Heart right ventricle (tissue), 16 donors: Measurements from ENCODE around the gene OVAAL. TPM values are rescaled to one million over a fixed set of nuclear protein-coding genes. Genes with fewer than 3 reads are reported as not detected.

Experiments
- ATAC-seq, 8 donors: fragments of 200-7000 bp; cut with Tn5 transposase; one replicate each; pipeline ENCODE4 v1.9.1; 2020; ENCODE audit warnings: mild to moderate bottlenecking in 8 of 8, moderate library complexity in 8 of 8, moderate number of reproducible peaks in 1 of 8
- DNase-seq, 2 donors: peaks; one replicate each; pipeline ENCODE4 v3.0.0-alpha.2; 2020
- H3K27ac ChIP-seq, 10 donors: fragments of 200-600 bp; sonication (generic) in 2 of 10; one replicate each; pipeline versions ENCODE4 v1.5.0 to v1.8.0; 2020 to 2022; ENCODE audit warnings: mild to moderate bottlenecking in 3 of 10
- H3K27me3 ChIP-seq, 7 donors: fragments of 200-600 bp; one replicate each; pipeline ENCODE4 v1.8.0; 2021 to 2022; ENCODE audit warnings: mild to moderate bottlenecking in 2 of 7
- H3K36me3 ChIP-seq, 9 donors: fragments of 200-600 bp; sonication (generic) in 1 of 9; one replicate each; pipeline versions ENCODE4 v1.5.0 to v1.8.0; 2020 to 2022; ENCODE audit warnings: mild to moderate bottlenecking in 2 of 9
- H3K4me1 ChIP-seq, 9 donors: fragments of 200-600 bp; sonication (generic) in 1 of 9; one replicate each; pipeline versions ENCODE4 v1.5.0 to v1.8.0; 2020 to 2022; ENCODE audit warnings: mild to moderate bottlenecking in 4 of 9
- H3K4me3 ChIP-seq, 10 donors: fragments of 200-600 bp; sonication (generic) in 2 of 10; one replicate each; pipeline versions ENCODE4 v1.5.0 to v1.8.0; 2020 to 2022; ENCODE audit warnings: mild to moderate bottlenecking in 7 of 10, moderate library complexity in 2 of 10
- H3K9me3 ChIP-seq, 11 donors: fragments of 200-600 bp in 10 of 11; sonication (generic) in 2 of 11; one replicate each; pipeline versions ENCODE4 v1.5.0 to v1.8.0; 2013 to 2022; ENCODE audit warnings: mild to moderate bottlenecking in 2 of 11, control low read depth in 1 of 11, moderate library complexity in 1 of 11
- CTCF ChIP-seq, 9 donors: fragments of 200-600 bp; sonication (generic) in 2 of 9; IDR thresholded peaks; one replicate each; pipeline versions ENCODE4 v1.5.0 to v1.8.0; 2021 to 2022; ENCODE audit warnings: antibody characterized with exemption in 9 of 9, mild to moderate bottlenecking in 5 of 9, moderate library complexity in 1 of 9
- WGBS, 2 donors: extraction: QIAGEN DNeasy Blood & Tissue Kit; methylation state at CpG; one replicate each; pipeline ENCODE4 v1.1.7; 2013; ENCODE audit warnings: inconsistent platforms in 1 of 2; 5-methylcytosine and 5-hydroxymethylcytosine counted together
- intact Hi-C, 10 donors: fragments of 100-400 bp; cut with DNase I; formaldehyde crosslinking; loops; one replicate each; pipeline versions ENCODE4 v1.11.1 to v1.14.2; 2022
- polyA plus RNA-seq, 2 donors: library from polyadenylated mRNA; stranded (reverse); fragments of 200-250 nt; gene quantifications; one replicate each; pipeline ENCODE4 v1.2.3, GENCODE V29; 2013
- total RNA-seq, 10 donors: library from RNA; stranded (reverse); fragmentation: NEBNext Ultra II Directional in 3 of 10; extraction: Animal tissue kit (Norgen Biotek cat#: 25700) in 3 of 10; gene quantifications; one replicate each; pipeline versions ENCODE4 v1.2.1 to v1.2.4, GENCODE V29; 2021 to 2023
- donor health status: Arrhythmogenic right ventricular cardiomyopathy.
- donor health status: ischemic (EF 13 %, LVEDD 7.1; RV severe dilation, severe dysfunction).
- donor health status: healthy with polysubstance abuse.
- donor health status: DM: no; HTN: yes; CAD: no.
- donor health status: DM: no; HTN: no; CAD: no.
- donor health status: ischemic (EF 25% LVEDD 6.9; RV normal size, moderate dysfunction).
- donor health status: ischemic (EF 25% LVEDD 5.7; RV mildly dilated, moderate dysfunction).
- donor health status: healthy.
- donor health status: DM: yes; HTN: yes; CAD: no.
- donor health status: Ischemic cardiomyopathy.
- donor health status: ischemic (EF 35%, LVEDD 5.7; RV mildly dilated, moderate dysfunction).
- donor health status: nonischemic (EF 11% LVEDD 7.7; RV severe dilation, severe dysfunction).
- donor health status: DM: yes; HTN: yes; CAD: no.
- donor health status: PGD.
- donor health status: ischemic (EF 29% LVEDD 5.4; RV normal size, mild dysfunction).
- donor health status: nonischemic (EF 23%, LVEDD 6.1; RV moderate dilation, normal function).

OVAAL gene
- total and polyA plus RNA-seq, 12 donors = 0.27 to 7.3 (median 2.7) TPM

- peaks cover 0 to 13% (median 0%) of the 10 kb centered on the region in 9 donors for H3K4me1 ChIP-seq
- H3K9me3 ChIP-seq = no peaks in the 10 kb centered on the region
- H3K27me3 ChIP-seq = no peaks in the 10 kb centered on the region
- DNase-seq (no peak), ATAC-seq (no peak)
- 80 to 84% methylated on average over 6 of the region's 6 CpGs for WGBS, 2 donors
- no peak overlapping the region for H3K27ac ChIP-seq
- H3K36me3 ChIP-seq = no peaks in the 10 kb centered on the region
- no peak for TF ChIP-seq CTCF (IDR thresholded peaks at IDR 0.05)
- intact Hi-C loops = no loop called here
- no peak overlapping the region for H3K4me3 ChIP-seq
These were observed 36.0 kb downstream of the OVAAL start for GRCh38 chr1:180594723-180595122.

GRCh38 chr1:180595966-180596365 lies 37.2 kb downstream of the OVAAL start:
- intact Hi-C loops = no loop called here
- TF ChIP-seq CTCF (IDR thresholded peaks at IDR 0.05) = no peak
- DNase-seq (no peak), ATAC-seq (no peak)
- Histone ChIP-seq H3K4me1 (peaks cover 0 to 13% (median under 1%) of the 10 kb centered on the region in 9 donors), H3K27ac (no peak overlapping the region), H3K4me3 (no peak overlapping the region), H3K27me3 (no peaks in the 10 kb centered on the region), H3K36me3 (no peaks in the 10 kb centered on the region), H3K9me3 (no peaks in the 10 kb centered on the region)
- WGBS, 2 donors = 71 to 86% methylated on average over 2 of the region's 2 CpGs

DNA sequence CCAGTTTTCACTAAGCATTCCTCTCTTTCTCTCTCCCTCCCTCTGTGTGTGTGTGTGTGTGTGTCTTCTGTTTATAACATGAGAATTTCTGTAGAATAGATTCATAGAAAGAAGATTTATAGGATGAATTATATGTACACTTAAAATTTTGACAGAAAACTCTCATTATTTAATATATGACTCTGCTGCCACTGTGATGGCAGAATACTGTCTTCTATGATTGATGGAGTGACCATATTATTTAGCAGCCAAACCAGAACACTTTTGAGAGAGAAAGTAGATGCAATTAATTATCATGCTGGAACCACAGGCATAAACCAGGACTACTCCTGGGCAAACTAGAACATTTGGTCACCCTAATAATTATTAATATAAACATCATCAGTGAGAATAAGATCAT lies 38.8 kb downstream of the OVAAL start:
- no peaks in the 10 kb centered on the region for H3K9me3 ChIP-seq
- no peaks in the 10 kb centered on the region for H3K27me3 ChIP-seq
- no peak overlapping the region for H3K27ac ChIP-seq
- H3K4me3 ChIP-seq = no peak overlapping the region
- H3K4me1 ChIP-seq = peaks cover 0 to 28% (median 5%) of the 10 kb centered on the region in 9 donors
- TF ChIP-seq CTCF (IDR thresholded peaks at IDR 0.05) = no peak
- ATAC-seq = no peak
- intact Hi-C loops = no loop called here
- no peaks in the 10 kb centered on the region for H3K36me3 ChIP-seq
- no peak for DNase-seq

GRCh38 chr1:180598333-180598974 lies 39.7 kb downstream of the OVAAL start:
- no peak for ATAC-seq
- TF ChIP-seq CTCF (IDR thresholded peaks at IDR 0.05) = no peak
- Histone ChIP-seq H3K27ac (no peak overlapping the region), H3K9me3 (no peaks in the 10 kb centered on the region), H3K27me3 (no peaks in the 10 kb centered on the region), H3K4me3 (no peak overlapping the region), H3K36me3 (no peaks in the 10 kb centered on the region), H3K4me1 (peaks cover 0 to 35% (median 5%) of the 10 kb centered on the region in 9 donors)
- 65 to 81% methylated on average over 6 of the region's 6 CpGs for WGBS, 2 donors
- DNase-seq = no peak
- intact Hi-C loops = no loop called here
